K562 (cell line): ENCODE measurements around the gene CRYGA. TPM values are rescaled to one million over a fixed set of nuclear protein-coding genes. Genes with fewer than 3 reads are reported as not detected.

ENCODE experiments used
- ATAC-seq: fragments of 200-7000 bp; cut with Tn5 transposase; 3 replicates; pipeline ENCODE4 v1.9.1; 2020; ENCODE audit warnings: moderate library complexity
- BruUV-seq: library from RNA; stranded (reverse); fragments of 400-500 nt; replicated peaks from 2 replicates; lab custom pipeline; 2021; lab: Mats Ljungman, UMichigan
- CTCF ChIA-PET: fragments of 300-600 bp; formaldehyde crosslinking; extraction: SDS; loops from one replicate; lab custom pipeline; 2021; ENCODE audit warnings: low intra/inter-chr PET ratio; lab: Yijun Ruan, JAX
- POLR2A ChIA-PET: fragments of 300-600, 350-650 bp; sonication (Branson Sonifier 250); formaldehyde crosslinking; extraction: SDS; loops from one replicate; lab custom pipeline; 2021; ENCODE audit warnings: antibody characterized with exemption, inconsistent platforms; lab: Yijun Ruan, JAX
- DNase-seq, 4 experiments: peaks; one replicate each; pipeline versions ENCODE4 v3.0.0 to v3.0.0-alpha.2; 2011 to 2018; ENCODE audit warnings: low spot score in 3 of 4, mixed read lengths in 3 of 4; ENCODE audit errors: extremely low read depth in 1 of 4
- FAIRE-seq: peaks from 2 replicates; lab custom pipeline; 2011; peaks lifted over from hg19 to GRCh38; lab: Jason Lieb, UNC
- H2AFZ ChIP-seq: 2 replicates; pipeline ENCODE4 v1.6.0; 2011; ENCODE audit warnings: low read depth, low read length, control low read depth, inconsistent platforms
- H3K27ac ChIP-seq: fragments of 200-600 bp; 3 replicates; pipeline ENCODE4 v1.8.0; 2011; ENCODE audit warnings: low read depth, mild to moderate bottlenecking, control low read depth, inconsistent platforms, low read length, moderate library complexity, mixed read lengths; ENCODE audit errors: extremely low read depth
- H3K27me3 ChIP-seq, 2 experiments: fragments of 300-600 bp in 1 of 2; 2 replicates in 1 of 2; 3 replicates in 1 of 2; pipeline versions ENCODE4 v1.6.0 to v1.8.0; 2011; ENCODE audit warnings: inconsistent platforms in 2 of 2, low read length in 2 of 2, mild to moderate bottlenecking in 1 of 2, mixed read lengths in 1 of 2, moderate library complexity in 1 of 2; ENCODE audit not compliant: control insufficient read depth in 2 of 2, insufficient read depth in 2 of 2
- H3K36me3 ChIP-seq: fragments of 300-600 bp; 3 replicates; pipeline ENCODE4 v1.8.0; 2011; ENCODE audit warnings: mild to moderate bottlenecking, low read length, inconsistent platforms; ENCODE audit not compliant: control insufficient read depth, insufficient read depth
- H3K4me1 ChIP-seq, 2 experiments: fragments of 200-600 bp in 1 of 2; replicated peaks in 1 of 2; 2 replicates in 1 of 2; 3 replicates in 1 of 2; pipeline versions ENCODE4 v1.5.1 to v1.8.0; 2011; ENCODE audit warnings: inconsistent platforms in 2 of 2, low read length in 2 of 2, mild to moderate bottlenecking in 1 of 2, mixed read lengths in 1 of 2, moderate library complexity in 1 of 2; ENCODE audit not compliant: control insufficient read depth in 2 of 2, insufficient read depth in 2 of 2
- H3K4me2 ChIP-seq: 2 replicates; pipeline ENCODE4 v1.6.1; 2011; ENCODE audit warnings: low read length, control low read depth, inconsistent platforms, mixed read lengths; ENCODE audit not compliant: insufficient read depth
- H3K4me3 ChIP-seq: fragments of 200-600 bp; sonication (generic), shearing (Covaris generic); 2 replicates; pipeline ENCODE4 v1.5.1; 2016; ENCODE audit warnings: control low read depth, inconsistent platforms
- H3K79me2 ChIP-seq: fragments of 200-600 bp; 3 replicates; pipeline ENCODE4 v1.8.0; 2011; ENCODE audit warnings: low read length, inconsistent platforms; ENCODE audit not compliant: control insufficient read depth, insufficient read depth
- H3K9ac ChIP-seq, 2 experiments: 2 replicates each; pipeline versions ENCODE4 v1.6.0 to v1.6.1; 2011; ENCODE audit warnings: low read depth in 2 of 2, low read length in 2 of 2, control low read depth in 1 of 2, inconsistent platforms in 1 of 2, mild to moderate bottlenecking in 1 of 2, mixed read lengths in 1 of 2; ENCODE audit not compliant: insufficient read depth in 1 of 2
- H3K9me1 ChIP-seq: one replicate; pipeline ENCODE4 v1.6.0; 2011; ENCODE audit warnings: inconsistent platforms, mild to moderate bottlenecking, low read length, moderate library complexity; ENCODE audit not compliant: control insufficient read depth, insufficient read depth
- H3K9me3 ChIP-seq: replicated peaks from 2 replicates; pipeline ENCODE4 v1.5.1; 2011; ENCODE audit warnings: low read depth, low read length, inconsistent platforms; ENCODE audit not compliant: control insufficient read depth, insufficient read depth
- H4K20me1 ChIP-seq: replicated peaks from 2 replicates; pipeline ENCODE4 v1.6.1; 2011; ENCODE audit warnings: low read length, inconsistent platforms, mixed read lengths; ENCODE audit not compliant: control insufficient read depth, insufficient read depth
- ADNP ChIP-seq: fragments of 200-800 bp; sonication (Bioruptor generic); IDR thresholded peaks from 2 replicates; pipeline ENCODE4 v1.6.1; 2016; ENCODE audit warnings: missing genetic modification characterization, missing compliant biosample characterization
- HNRNPUL1 ChIP-seq: fragments of 200-400 bp; formaldehyde crosslinking; IDR thresholded peaks from 2 replicates; pipeline ENCODE4 v1.6.1; 2017; ENCODE audit warnings: low read length
- JUNB ChIP-seq: fragments of 450-650 bp; formaldehyde crosslinking; conservative IDR thresholded peaks from 2 replicates; pipeline ENCODE4 v1.4.0; 2020; ENCODE audit warnings: mild to moderate bottlenecking
- KLF6 ChIP-seq: fragments of 250-450 bp; sonication (Bioruptor Pico); IDR thresholded peaks from 2 replicates; pipeline ENCODE4 v1.4.0; 2020; ENCODE audit warnings: mild to moderate bottlenecking, moderate library complexity, borderline replicate concordance
- LEF1 ChIP-seq: fragments of 450-650 bp; IDR thresholded peaks from 2 replicates; pipeline ENCODE4 v1.6.1; 2016; ENCODE audit warnings: mild to moderate bottlenecking
- PCBP2 ChIP-seq: fragments of 200-400 bp; formaldehyde crosslinking; IDR thresholded peaks from 2 replicates; pipeline ENCODE4 v1.6.1; 2018; ENCODE audit warnings: low read length, low read depth, mild to moderate bottlenecking, moderate library complexity; ENCODE audit not compliant: poor library complexity, severe bottlenecking
- PTBP1 ChIP-seq: fragments of 200-400 bp; formaldehyde crosslinking; IDR thresholded peaks from 2 replicates; pipeline ENCODE4 v1.6.1; 2017; ENCODE audit warnings: low read depth, low read length
- ZFP36 ChIP-seq: fragments of 150-350 bp; IDR thresholded peaks from 2 replicates; pipeline ENCODE4 v1.6.1; 2018; ENCODE audit warnings: low read length, low read depth; ENCODE audit not compliant: partially characterized antibody
- ZNF165 ChIP-seq: fragments of 250-450 bp; sonication (Bioruptor Pico); IDR thresholded peaks from 2 replicates; pipeline ENCODE4 v1.4.0; 2020; ENCODE audit warnings: borderline replicate concordance
- WGBS: fragments of 100-300 bp; shearing (Covaris generic); methylation state at CpG from one replicate; pipeline ENCODE4 v1.1.6; 2016; ENCODE audit warnings: low coverage, mixed read lengths; ENCODE audit not compliant: insufficient coverage; ENCODE audit errors: missing lambda C conversion rate; 5-methylcytosine and 5-hydroxymethylcytosine counted together
- in situ Hi-C: fragments of 300-500 bp; cut with MboI; formaldehyde crosslinking; loops from 4 replicates; pipeline ENCODE4 v1.15.0; 2018; ENCODE audit warnings: inconsistent platforms, mixed read lengths
- intact Hi-C: fragments of 100-400 bp; cut with micrococcal nuclease; formaldehyde crosslinking; loops from 2 replicates; pipeline ENCODE4 v1.14.2; 2022
- polyA plus RNA-seq, 8 experiments: library from polyadenylated mRNA; depleted of rRNA in 4 of 8; stranded (reverse) in 5 of 8; unstranded in 3 of 8; fragments of >200 nt; fragmentation: Nextera tagmentation in 2 of 8; fragmentation: Illumina TruSeq in 1 of 8; extraction: Ambion mirVana in 2 of 8; extraction: Trizol in 1 of 8; gene quantifications; 2 replicates each; pipeline versions ENCODE4 v1.2.1 to v1.2.3, GENCODE V29; 2011 to 2014; ENCODE audit warnings: inconsistent platforms in 1 of 8, missing spikeins in 1 of 8
- total RNA-seq, 7 experiments: library from RNA; depleted of rRNA in 6 of 7; stranded (reverse); fragments of >200 nt in 6 of 7; fragmentation: Illumina TruSeq in 2 of 7; extraction: Trizol in 2 of 7; gene quantifications; 2 replicates each; pipeline versions ENCODE4 v1.2.1 to v1.2.3, GENCODE V29; 2011 to 2021; ENCODE audit warnings: low replicate concordance in 1 of 7
- TF ChIP-seq, protein P1 (sequence below): fragments of 450-650 bp; IDR thresholded peaks from 2 replicates; pipeline ENCODE4 v1.7.0; 2016; ENCODE audit warnings: borderline replicate concordance

Gene CRYGA
- total and polyA plus RNA-seq, 9 of the 15 experiments (the other 6 are each of a cell fraction or from before 2014, with no cell fraction given): not detected

DNA sequence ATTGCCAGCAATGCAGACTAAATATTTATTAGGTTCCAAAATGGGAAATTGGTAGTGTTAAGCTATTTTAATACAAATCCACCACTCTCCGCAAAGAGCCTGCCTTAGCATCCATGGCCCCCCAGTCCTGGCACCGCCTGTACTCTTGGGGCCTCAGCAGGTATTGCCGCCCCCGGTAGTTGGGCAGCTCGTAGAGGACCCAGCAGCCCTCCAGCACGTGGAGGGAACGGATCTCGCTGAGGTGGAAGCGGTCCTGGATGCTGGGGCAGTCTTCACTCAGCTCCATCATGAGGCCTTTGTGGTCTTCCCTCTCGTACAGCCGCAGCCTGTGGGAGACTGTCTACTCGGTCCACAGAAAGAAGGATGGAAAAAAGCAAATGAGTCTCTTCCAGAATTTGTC, 35.3 kb downstream of the CRYGA start:
- ChIA-PET POLR2A (interaction anchor here (0.5 kb wide), 1 partner anchor 387 kb away, joined by 3 read pairs; no protein-coding TSS in a partner anchor), CTCF (no interaction called here)
- in situ Hi-C loops: no loop called here
- DNase-seq (no peak), FAIRE-seq (no peak), ATAC-seq (no peak)
- Histone ChIP-seq H2AFZ (no peak overlapping the region), H3K9me1 (no peaks in the 10 kb centered on the region), H4K20me1 (no peaks in the 10 kb centered on the region), H3K36me3 (no peaks in the 10 kb centered on the region), H3K27me3 (no peaks in the 10 kb centered on the region; a peak in 1 of 5 replicates), H3K9ac (no peak overlapping the region), H3K79me2 (no peaks in the 10 kb centered on the region), H3K4me1 (no peaks in the 10 kb centered on the region; a peak in 1 of 5 replicates), H3K9me3 (no peaks in the 10 kb centered on the region), H3K4me3 (no peak overlapping the region), H3K27ac (no peak overlapping the region), H3K4me2 (no peak overlapping the region)
- TF ChIP-seq HNRNPUL1 (no peak), KLF6 (CRISPR knock-in tag) (no peak), PCBP2 (no peak), ZFP36 (no peak), LEF1 (no peak), PTBP1 (no peak), JUNB (CRISPR knock-in tag) (no peak), ZNF165 (CRISPR knock-in tag) (no peak), ADNP (tag) (no peak)
- TF ChIP-seq, protein P1, sequence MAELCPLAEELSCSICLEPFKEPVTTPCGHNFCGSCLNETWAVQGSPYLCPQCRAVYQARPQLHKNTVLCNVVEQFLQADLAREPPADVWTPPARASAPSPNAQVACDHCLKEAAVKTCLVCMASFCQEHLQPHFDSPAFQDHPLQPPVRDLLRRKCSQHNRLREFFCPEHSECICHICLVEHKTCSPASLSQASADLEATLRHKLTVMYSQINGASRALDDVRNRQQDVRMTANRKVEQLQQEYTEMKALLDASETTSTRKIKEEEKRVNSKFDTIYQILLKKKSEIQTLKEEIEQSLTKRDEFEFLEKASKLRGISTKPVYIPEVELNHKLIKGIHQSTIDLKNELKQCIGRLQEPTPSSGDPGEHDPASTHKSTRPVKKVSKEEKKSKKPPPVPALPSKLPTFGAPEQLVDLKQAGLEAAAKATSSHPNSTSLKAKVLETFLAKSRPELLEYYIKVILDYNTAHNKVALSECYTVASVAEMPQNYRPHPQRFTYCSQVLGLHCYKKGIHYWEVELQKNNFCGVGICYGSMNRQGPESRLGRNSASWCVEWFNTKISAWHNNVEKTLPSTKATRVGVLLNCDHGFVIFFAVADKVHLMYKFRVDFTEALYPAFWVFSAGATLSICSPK: no peak
- intact Hi-C loops: no loop called here
- BruUV-seq: no TSS peak
- WGBS: 30% methylated on average over 9 of the region's 12 CpGs
